RWPE1 (cell line): ENCODE measurements around the gene ZSCAN9.
A peak's percentile ranks its signal among the peaks of the same experiment; 100 is the strongest.

ENCODE experiments used
- CTCF ChIA-PET: fragments of 350-600 bp; sonication (Branson Sonifier 250); formaldehyde crosslinking; extraction: SDS; loops from one replicate; lab custom pipeline; 2021; lab: Yijun Ruan, JAX
- POLR2A ChIA-PET: fragments of 400-600 bp; formaldehyde crosslinking; extraction: SDS; loops from one replicate; lab custom pipeline; 2020; ENCODE audit warnings: antibody characterized with exemption; ENCODE audit not compliant: low non-redundant PET; lab: Yijun Ruan, JAX
- DNase-seq: peaks from one replicate; pipeline ENCODE4 v3.0.0; 2012; ENCODE audit warnings: low spot score
- H3K27ac ChIP-seq: fragments of 450-650 bp; 2 replicates; pipeline ENCODE4 v1.5.1; 2017
- CTCF ChIP-seq: fragments of 450-650 bp; conservative IDR thresholded peaks from 2 replicates; pipeline ENCODE4 v1.5.1; 2017; ENCODE audit warnings: low read depth, mild to moderate bottlenecking

ZSCAN9 gene

GRCh38 chr6:28277746-28278145, 52.7 kb downstream of the ZSCAN9 start:
- DNase-seq, result no peak
- ChIA-PET POLR2A (no interaction called here), CTCF (interaction anchor here (0.7 kb wide), 1 partner anchor 409 kb away, joined by 3 read pairs; no protein-coding TSS in a partner anchor)
- TF ChIP-seq CTCF, result no peak
- H3K27ac ChIP-seq, result no peak overlapping the region

- DNase-seq, result no peak
- CTCF ChIA-PET, result no interaction called here
- POLR2A ChIA-PET, result interaction anchor here (0.7 kb wide), 1 partner anchor 14 kb away, joined by 4 read pairs; no protein-coding TSS in a partner anchor
- peak overlapping the region; percentile 63; the same call in 1 of the 2 replicates for H3K27ac ChIP-seq
- TF ChIP-seq CTCF, result no peak
These were observed 55.7 kb downstream of the ZSCAN9 start for GRCh38 chr6:28280595-28281287.

- peak; percentile 70 for DNase-seq
- H3K27ac ChIP-seq, result peak within 1 kb of the TSS; percentile 63
- POLR2A ChIA-PET, result interaction anchor here (0.7 kb wide), 1 partner anchor 15 kb away, joined by 4 read pairs; no protein-coding TSS in a partner anchor
- CTCF ChIA-PET, result no interaction called here
- no peak for TF ChIP-seq CTCF
These were observed 56.4 kb downstream of the ZSCAN9 start, which contains the start of gene PGBD1 for GRCh38 chr6:28281288-28282064. Gene PGBD1, plus strand, starts transcription at chr6:28281572. Its CDS starts 2,242 bp downstream, at chr6:28283814.

GRCh38 chr6:28282926-28283325, 57.9 kb downstream of the ZSCAN9 start:
- POLR2A ChIA-PET, result no interaction called here
- DNase-seq, result no peak
- TF ChIP-seq CTCF, result no peak
- H3K27ac ChIP-seq, result no peak overlapping the region
- CTCF ChIA-PET, result no interaction called here
